IMR-90 (cell line): ENCODE data around the gene INO80E.

Source experiments
- BHLHE40 ChIP-seq: fragments of 150-350 bp; IDR thresholded peaks from 2 replicates; pipeline ENCODE4 v1.6.1; 2016; ENCODE audit warnings: mild to moderate bottlenecking, low read depth, low read length
- CEBPB ChIP-seq: IDR thresholded peaks from 2 replicates; pipeline ENCODE4 v1.6.1; 2012; ENCODE audit warnings: low read depth, low read length, improper control_type of control experiment
- MAFK ChIP-seq: IDR thresholded peaks from 2 replicates; pipeline ENCODE4 v1.6.1; 2012; ENCODE audit warnings: low read depth, low read length, improper control_type of control experiment
- MAZ ChIP-seq: IDR thresholded peaks from 2 replicates; pipeline ENCODE4 v1.6.1; 2012; ENCODE audit warnings: low read depth, mild to moderate bottlenecking, low read length, improper control_type of control experiment, moderate library complexity, borderline replicate concordance
- POLR2A ChIP-seq: IDR thresholded peaks from 2 replicates; pipeline ENCODE4 v1.6.1; 2012; ENCODE audit warnings: mild to moderate bottlenecking, low read depth, low read length
- RAD21 ChIP-seq: IDR thresholded peaks from 2 replicates; pipeline ENCODE4 v1.6.1; 2012; ENCODE audit warnings: low read length, improper control_type of control experiment
- RCOR1 ChIP-seq: IDR thresholded peaks from 2 replicates; pipeline ENCODE4 v1.6.1; 2012; ENCODE audit warnings: mild to moderate bottlenecking, low read length, improper control_type of control experiment; ENCODE audit not compliant: insufficient replicate concordance
- RFX5 ChIP-seq: IDR thresholded peaks from 2 replicates; pipeline ENCODE4 v1.8.0; 2012; ENCODE audit warnings: low read depth, mild to moderate bottlenecking, low read length, moderate library complexity
- SMC3 ChIP-seq: fragments of 150-350 bp; IDR thresholded peaks from 2 replicates; pipeline ENCODE4 v1.6.1; 2016; ENCODE audit warnings: low read depth, mild to moderate bottlenecking, antibody characterized with exemption, low read length, moderate library complexity
- TF ChIP-seq, protein P1 (sequence below): conservative IDR thresholded peaks from 2 replicates; pipeline ENCODE4 v1.5.1; 2012; ENCODE audit warnings: mild to moderate bottlenecking, low read depth, low read length, improper control_type of control experiment
- TF ChIP-seq, protein P2 (sequence below): fragments of 150-350 bp; IDR thresholded peaks from 2 replicates; pipeline ENCODE4 v1.6.1; 2017; ENCODE audit warnings: mild to moderate bottlenecking, antibody characterized with exemption, low read length, low read depth

DNA sequence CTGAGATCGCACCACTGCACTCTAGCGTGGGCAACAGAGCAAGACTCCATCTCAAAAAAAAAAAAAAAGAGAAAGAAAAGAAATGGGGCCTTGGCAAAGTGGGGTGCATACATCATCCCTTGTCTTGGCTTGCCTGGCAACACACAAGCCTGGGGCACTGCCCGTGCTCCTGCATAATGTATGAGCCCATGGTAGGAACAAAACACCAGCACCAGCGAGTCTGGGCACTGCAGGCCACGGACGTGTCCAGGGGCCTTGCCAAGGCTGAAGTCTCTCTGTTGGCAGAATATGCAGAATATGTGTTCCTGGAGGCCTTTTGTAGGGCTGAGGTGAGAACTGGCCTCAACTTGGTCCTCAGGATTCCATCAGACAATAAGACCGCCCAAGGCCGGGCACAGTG lies 53.8 kb downstream of the INO80E start:
- no peak for TF ChIP-seq BHLHE40
- TF ChIP-seq, protein P1, sequence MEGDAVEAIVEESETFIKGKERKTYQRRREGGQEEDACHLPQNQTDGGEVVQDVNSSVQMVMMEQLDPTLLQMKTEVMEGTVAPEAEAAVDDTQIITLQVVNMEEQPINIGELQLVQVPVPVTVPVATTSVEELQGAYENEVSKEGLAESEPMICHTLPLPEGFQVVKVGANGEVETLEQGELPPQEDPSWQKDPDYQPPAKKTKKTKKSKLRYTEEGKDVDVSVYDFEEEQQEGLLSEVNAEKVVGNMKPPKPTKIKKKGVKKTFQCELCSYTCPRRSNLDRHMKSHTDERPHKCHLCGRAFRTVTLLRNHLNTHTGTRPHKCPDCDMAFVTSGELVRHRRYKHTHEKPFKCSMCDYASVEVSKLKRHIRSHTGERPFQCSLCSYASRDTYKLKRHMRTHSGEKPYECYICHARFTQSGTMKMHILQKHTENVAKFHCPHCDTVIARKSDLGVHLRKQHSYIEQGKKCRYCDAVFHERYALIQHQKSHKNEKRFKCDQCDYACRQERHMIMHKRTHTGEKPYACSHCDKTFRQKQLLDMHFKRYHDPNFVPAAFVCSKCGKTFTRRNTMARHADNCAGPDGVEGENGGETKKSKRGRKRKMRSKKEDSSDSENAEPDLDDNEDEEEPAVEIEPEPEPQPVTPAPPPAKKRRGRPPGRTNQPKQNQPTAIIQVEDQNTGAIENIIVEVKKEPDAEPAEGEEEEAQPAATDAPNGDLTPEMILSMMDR: no peak
- TF ChIP-seq CEBPB: no peak
- no peak for TF ChIP-seq RCOR1
- no peak for TF ChIP-seq MAZ
- no peak for TF ChIP-seq RAD21
- TF ChIP-seq, protein P2, sequence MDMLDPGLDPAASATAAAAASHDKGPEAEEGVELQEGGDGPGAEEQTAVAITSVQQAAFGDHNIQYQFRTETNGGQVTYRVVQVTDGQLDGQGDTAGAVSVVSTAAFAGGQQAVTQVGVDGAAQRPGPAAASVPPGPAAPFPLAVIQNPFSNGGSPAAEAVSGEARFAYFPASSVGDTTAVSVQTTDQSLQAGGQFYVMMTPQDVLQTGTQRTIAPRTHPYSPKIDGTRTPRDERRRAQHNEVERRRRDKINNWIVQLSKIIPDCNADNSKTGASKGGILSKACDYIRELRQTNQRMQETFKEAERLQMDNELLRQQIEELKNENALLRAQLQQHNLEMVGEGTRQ: no peak
- TF ChIP-seq POLR2A: no peak
- TF ChIP-seq RFX5: no peak
- TF ChIP-seq MAFK: no peak
- no peak for TF ChIP-seq SMC3
